Hypothalamus (tissue), 51 donors: ENCODE results near the gene RBMS3.

Source experiments
- DNase-seq, 51 donors: peaks; one replicate each; lab custom pipeline; 2025; lab: John Stamatoyannopoulos, UW

RBMS3 gene

DNA sequence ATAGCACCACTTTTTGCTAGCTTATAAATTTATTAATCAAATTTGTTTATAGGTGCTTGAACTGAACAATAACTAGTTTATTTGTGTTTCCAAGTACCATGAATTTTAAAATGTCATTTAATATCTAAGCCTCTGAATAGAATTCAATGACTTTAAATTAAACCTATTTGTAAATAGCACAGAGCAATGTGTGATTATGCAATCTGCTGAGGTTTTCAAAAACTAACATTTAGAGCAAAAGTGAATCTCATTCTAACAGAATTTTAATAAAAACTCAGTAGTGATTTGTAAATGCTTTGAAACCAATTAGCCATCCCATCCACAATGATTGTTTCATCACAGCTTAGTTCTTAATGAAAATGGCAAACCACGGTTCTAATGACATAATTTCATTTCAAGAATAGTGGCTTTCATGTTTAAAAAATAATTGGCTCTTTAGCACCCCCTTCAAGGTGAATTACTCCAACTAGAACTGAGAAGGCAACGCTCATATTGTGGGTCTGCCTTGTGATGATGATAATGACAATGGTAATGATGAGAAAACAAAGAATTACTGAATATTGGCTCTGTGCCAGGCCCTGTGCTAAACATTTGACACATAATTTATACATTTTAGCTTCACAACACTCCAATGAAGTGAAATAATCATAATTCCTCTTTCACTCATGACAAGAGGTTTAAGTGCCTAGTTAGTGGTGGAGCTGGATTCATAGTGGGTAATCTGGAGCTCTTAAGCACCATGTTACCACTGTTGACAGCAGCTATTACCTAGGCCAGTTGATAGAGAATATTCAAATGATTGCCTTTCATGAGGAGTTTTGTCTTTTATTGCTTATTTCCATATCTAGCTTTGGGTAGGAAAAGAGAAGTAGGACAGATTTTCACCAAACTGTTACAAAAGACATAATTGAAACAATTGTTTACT is 145.7 kb downstream of the RBMS3 start:
- DNase-seq, result no peak

DNA sequence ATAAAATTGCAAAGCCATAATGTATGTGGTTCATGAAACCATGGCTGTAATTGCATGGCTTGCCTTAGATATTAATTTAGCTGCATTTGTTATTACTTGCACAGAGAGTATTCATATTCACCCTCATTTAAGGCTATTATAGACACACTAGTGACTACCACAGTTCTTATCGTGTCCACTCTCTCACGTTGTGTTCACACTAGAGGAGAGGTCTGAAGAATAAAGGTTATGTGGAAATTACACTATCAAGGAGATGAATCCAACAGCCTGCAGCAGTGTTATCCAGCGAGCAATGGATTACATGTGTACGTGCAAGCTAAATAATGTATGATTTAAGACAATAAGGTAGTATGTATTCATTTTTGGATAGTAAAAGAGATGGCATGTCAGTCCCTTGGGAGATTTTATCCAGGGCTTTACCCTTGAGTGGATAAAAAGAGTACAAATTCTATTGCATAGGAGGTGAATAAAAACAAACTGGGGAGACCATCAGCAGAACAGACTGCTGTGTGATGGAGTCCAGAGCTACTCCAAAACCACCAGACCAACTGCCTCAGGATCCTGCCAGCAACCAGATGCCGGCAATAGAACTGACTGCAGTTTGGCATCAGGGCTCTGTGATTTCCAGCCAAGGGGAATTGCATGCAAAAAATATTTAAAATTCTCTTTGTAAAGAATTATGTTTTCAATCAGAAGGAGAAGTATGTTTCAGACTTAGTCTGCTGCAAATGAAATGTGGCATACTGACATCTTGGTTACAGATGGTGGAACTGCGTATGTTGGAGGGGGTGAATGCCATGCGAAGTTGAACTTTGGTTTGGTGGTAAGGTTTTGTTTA is 146.6 kb downstream of the RBMS3 start:
- DNase-seq, result no peak

DNA sequence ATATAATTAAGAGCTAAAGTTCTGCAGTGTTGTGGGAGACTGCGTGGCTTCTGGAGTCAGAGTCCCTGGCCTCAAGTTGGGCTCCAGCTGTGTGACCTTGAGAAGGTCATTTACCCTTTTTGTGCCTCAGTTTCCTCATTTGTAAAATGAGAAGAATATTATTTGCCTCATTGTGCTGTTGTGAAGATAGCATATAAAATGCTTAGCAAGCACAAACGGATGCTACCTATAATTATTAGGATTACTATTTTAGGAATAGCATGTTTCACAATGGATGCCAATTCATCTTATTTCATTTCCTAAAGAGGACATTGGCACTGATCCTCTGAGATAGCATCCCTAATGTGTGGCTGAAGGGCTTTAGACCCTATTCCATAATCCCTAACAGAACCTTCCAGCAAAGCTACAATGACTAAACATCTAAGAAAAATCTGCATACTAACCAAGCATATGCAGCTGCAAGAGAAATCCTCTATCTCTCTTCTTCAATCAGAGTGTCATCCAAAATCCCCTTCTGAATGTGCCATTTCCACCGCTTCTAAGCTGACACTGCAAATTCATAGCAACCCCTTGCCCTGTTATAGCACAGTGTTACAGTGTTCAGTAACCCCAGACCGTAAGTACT is 148.3 kb downstream of the RBMS3 start:
- DNase-seq, result no peak

DNA sequence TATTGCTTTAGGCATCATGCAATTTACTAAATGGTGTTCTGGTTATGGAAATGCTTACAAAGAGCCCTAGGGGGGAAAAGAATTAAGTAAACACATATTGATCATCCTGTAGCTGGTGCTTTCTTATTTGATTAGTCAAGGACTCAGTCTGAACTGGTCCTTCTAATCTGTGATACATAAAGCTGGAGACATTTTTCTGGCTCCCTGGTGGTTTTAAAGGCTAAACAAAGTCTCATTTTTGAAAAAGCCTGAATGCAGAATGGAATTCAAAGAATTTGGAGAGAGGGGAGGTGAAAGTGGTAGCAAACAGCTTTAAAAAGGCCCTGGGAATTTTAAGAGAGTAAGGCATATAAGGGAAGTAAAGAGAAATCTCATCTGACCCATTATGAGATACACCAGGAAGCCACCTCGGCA is 149.7 kb downstream of the RBMS3 start:
- DNase-seq, result no peak

DNA sequence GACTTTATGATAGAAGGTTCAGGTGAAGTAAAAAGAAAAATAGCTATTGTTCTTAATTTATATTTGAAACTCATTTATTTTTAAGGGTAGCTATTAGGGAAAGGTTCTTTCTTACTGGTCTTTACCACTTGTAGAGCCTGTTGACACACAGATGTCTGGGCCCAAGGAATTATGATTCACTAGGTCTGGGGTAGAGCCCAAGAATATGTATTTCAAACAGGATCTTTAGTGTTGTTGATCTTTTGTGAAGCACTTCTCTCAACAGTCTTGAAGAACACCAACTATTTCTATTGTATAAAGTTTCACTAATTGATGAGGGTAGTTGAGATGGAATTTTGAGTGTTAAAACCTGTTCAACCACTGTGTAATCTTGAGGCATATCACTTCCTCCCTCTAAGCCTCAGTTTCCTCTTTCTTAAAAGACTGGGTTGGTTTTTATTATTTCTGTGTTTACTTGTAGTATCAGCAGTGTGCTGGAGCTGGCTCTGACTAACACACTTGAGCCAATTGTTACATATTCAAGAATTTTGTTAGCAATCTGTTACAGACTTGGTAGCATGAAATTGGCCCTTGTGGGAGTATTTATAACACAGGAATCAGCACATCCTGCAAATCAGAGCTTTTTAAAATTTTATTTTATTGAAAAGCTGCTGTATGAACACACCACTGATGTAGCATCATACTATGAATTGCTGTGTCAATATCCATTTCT is 155.9 kb downstream of the RBMS3 start:
- no peak for DNase-seq

DNA sequence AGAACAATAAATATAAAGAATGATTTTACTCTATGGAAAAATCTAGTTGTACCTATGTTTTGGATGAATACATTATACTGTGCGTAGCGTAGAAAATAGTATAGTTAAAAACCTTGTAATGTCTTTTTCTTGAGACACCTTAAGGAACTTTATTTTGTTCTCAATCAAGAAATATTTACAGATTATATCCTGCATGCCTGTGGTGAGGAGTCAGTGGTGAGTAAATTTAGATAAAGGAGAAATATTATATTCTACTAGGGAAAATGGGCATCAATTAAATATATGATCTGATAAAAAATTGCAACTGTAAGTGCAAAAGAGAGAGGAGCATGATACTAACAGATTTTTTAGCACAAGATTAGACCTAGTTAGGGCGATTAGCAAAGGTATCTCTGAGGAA is 157.7 kb downstream of the RBMS3 start:
- DNase-seq, result no peak

DNA sequence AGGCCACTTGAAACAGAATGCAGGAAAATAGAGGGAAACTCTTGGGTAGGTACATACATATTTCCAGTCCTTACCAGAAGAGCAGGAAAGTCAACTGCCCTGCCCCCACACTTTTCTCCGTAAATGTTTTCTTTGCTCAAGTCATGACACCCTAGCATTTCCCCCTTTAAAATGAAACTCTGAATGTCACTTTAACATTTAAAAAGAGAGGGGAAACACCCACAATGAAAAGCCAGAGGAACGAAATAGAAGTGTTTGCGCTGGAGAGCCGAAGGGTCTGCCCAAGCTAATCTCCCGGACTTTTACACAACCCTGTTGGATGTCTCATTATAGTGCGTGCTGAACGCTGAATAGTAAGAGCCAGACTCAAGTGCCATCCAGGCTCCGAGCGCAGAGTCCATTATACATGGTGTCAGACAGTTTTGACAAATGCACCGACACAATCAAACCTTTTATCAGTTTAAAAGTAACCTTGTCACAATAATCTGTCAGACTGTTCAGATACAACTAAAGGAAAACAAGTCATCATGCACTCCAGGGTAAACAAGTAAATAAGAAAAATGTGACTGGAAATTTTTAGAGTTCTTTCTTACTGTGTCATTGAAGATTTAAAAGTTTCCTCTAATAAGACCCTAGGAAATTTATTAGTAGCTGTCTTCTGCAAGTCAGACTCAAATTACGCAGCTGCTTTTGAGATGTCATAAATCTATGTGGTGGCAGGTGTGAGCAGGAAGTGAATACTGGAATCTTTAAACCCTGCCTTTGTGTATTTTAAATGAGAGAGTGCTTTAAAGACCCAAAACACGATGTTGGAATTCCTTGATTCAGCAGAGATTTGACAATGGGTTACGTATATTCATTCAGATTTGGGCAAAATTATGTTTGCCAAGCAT is 159.8 kb downstream of the RBMS3 start:
- peak in 4 of 51 donors; percentile 0 to 2 (median 2) for DNase-seq

DNA sequence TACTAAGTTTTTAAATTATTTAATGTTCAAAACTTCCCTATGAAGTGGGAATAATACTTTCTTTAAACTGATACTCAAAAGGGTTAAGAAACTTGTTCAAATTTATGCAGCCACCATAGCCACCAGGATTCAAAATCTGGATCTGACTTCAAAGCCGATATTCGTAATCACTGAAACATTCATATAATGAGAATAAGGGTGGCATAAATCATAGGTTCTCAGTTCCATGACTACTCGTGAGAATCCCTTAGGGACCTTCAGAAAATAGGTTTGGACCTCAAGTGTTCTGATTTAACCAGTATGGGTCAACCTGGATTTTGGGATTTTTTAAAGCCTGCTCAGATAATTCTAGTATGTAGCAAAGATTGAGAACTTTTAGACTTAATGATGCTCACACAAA is 160.6 kb downstream of the RBMS3 start:
- DNase-seq, result no peak

DNA sequence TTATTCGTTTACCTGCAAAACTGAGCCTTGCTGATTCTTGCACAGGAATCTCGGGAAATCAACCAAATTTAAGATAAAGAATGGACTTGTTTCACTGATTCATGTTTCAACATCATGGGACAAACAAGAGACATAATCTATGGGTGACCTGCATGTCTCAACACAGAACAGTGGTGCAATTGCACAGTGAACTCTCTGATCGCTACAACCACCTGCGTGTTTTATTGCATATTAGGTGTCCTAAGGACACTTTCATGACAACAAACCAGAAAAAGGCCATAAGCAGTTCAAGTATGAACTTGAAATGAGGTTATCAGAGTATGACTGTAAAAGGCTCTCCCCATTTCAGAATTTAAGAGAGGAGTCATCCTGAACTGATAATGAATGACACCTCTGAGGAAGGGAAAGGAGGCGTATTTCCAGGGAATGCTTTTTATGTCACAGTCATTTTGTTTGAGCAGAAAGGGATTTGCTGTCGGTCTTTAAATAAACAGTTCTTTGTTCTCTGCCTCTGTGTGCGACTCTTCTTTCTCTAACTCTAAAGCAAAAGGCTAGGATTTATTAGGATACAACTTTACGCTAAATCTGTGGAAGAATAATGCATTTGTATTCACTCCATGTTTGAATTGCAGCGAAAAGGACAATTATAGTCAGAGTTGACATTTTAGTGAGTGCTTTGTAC is 167.2 kb downstream of the RBMS3 start:
- no peak for DNase-seq

DNA sequence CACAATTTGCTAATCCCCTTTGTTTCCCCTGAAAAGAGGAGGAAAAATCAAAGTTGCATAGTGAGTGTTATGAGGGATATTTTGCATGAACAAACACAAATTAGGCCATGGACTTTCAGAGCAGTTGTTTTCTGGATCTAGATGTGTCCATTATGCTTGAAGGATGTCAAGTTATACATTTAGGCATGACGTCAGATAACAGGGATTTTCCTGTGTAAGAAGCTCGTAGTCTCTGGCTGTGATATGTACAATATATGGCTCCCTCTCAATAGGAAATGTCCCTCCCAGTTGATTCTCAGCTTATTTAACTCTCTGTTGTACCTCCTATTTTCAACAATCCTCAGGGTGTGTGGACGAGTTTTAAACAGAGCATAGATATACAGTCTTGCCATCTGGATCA is 171.0 kb downstream of the RBMS3 start:
- no peak for DNase-seq

DNA sequence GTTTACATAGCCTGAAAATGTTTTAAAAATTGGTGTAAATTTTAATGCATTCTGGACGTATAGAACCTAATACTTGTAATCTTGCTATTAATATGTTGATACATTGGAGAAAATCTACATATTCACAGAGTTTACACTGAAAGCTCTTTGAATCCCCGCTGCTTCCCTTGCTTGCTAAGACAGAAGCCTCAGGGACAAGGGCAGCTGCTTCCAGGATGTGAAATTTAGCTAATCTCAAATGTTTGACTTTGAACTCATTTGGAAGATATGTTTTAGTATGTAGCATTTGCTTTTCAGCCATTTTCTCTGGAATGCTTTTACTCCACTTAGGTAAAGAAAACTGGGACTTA is 172.0 kb downstream of the RBMS3 start:
- DNase-seq, result no peak

DNA sequence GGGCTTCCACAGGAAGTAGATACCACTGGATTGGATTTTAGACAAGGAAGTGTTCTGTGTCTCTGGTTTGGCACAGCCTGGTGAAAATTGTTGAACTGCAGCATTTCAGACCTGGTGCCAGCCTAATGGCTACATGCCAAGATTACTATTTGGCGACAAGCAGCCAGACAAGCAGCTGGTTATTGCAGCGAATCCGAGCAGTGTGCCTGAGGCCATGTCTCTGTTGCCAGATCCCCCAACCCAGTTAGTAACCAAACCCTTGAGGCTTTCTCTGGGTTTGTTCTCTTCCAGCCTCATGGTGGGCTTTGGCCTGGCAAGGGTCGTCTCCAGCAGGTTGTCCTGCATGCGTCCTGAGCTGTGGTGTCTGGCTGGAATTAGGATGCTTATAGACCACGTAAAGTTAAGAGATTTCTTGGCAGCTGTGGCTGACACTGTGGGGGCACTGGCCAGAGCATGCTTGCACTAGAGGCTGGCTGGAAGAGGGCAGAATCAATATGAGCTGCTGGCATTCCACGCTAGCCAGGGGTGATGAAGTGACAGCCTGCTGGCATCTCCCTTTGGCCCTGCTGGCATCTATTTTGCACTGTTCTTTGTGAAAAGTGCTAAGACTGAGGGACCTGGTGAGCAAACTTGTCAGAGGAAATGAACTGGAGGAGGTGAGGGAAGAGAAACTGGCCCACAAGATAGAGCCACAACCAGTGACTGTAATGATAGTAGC is 172.6 kb downstream of the RBMS3 start:
- DNase-seq, result peak in 27 of 51 donors; percentile 2 to 58 (median 28)

DNA sequence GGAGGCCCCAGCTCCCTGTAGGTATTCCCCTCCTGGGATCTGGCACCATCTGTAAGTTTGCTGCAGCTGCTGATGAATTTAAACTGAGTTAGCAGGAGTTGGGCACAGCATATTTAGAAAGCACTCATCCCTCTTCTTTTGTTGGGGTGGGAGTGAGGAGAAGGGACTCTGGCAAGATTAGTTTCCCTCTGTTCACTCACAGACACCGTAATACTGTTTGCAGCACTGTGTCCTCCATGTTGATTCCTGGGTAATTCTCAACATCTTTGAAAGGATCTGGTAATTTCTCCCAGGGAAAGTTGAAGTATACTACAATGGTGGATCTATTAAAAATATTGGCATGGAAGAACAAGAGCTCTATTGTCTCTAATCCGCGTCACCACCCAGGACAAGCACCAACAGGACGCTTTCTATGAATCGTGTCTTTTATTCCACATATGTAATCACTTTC is 173.3 kb downstream of the RBMS3 start:
- peak in 2 of 51 donors; percentile 0 to 57 for DNase-seq

DNA sequence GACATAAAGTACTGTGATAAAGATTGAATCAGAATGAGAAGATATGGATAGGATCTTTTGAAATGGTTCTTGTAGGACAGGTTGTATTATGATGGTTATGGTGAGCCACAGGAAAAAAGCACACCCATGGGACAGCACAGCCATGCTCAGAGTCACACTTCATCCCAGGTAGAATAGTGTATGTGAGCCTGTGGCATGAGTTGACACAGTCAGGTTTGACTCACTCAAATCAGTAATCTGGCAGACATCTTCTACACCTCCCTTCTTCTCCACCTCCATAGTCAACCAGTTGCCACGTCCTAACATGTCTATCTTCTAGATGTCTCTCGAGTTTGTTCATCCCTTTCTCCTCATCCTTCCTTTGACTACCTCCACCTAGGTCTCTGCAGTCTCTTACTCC is 176.0 kb downstream of the RBMS3 start:
- DNase-seq, result no peak

DNA sequence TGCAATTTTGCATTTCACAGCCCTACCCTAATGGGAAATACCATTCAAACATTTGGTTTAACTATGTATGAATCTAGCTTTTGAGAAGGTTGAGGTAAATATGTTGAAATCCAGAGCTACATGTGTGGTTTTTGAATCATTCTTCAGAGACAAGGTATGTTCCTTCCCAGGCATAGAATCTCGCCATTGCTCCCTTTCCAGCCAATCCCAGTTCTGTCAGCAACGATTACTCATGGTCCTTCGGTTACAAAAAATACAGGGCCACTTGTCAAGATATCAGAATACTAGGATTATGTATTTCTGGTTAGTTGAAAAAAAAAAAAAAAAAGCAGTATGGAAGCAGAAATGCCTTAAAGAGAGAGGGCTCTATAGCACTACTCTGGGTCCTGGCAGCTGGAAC is 182.4 kb downstream of the RBMS3 start:
- DNase-seq, result no peak

DNA sequence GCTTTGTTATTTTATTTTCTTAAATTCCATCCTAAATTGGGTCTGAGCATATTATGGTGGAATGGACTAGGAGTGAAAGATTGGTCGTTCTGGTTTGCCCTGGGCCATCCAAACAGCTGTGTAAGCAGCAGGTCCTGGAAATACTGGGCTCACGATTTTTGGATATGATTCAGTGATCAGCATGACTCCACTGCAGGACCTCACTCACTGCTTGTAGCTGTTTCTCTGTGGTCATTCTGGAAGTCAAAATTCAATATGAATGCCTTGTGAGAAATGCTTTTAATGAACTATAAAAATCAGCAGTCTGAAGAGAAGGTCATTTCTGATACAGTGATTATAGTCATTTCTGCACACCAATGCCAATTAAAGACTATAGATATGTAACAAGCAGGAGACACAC is 185.0 kb downstream of the RBMS3 start:
- DNase-seq, result no peak

DNA sequence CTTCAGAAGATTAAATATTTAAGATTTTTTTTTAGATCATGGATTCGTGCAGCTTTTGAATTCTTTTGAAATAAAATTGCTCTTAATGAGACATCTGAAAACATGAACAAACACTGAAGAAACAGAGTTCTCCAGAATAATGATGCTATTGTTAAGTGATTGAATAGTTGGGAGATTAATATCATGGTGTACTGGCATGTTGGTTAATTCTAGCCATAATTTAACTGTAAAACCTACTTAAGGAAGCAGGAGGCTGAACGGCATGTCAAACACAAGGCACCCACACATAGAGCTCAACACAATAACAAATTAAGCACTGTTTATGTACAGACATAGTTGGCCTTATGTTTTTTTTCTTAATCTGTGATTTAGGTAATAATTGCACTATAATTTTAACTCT is 185.6 kb downstream of the RBMS3 start:
- DNase-seq, result no peak

DNA sequence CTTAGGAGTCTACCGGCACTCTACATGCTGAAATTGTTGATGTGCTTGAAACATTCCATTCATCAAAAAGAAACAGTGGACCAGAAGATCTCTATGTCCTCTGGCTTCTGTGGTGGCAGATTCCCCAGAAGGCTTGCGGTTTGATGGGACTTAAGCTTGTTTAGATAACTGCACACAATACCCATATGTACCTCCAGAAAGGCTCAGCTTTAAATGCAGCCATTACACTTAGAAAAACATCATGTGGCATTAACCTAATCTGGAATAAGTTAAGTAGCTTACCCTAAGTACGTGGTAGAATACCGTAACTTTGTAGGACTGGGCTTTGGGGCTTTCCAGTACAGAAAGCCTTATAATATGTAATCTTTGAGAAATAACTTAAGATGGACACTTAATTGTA is 187.3 kb downstream of the RBMS3 start:
- no peak for DNase-seq
